ENCODE results near the gene CDC45. TPM values are rescaled to one million over a fixed set of nuclear protein-coding genes. Genes with fewer than 3 reads are reported as not detected.

CDC45 gene, protein sequence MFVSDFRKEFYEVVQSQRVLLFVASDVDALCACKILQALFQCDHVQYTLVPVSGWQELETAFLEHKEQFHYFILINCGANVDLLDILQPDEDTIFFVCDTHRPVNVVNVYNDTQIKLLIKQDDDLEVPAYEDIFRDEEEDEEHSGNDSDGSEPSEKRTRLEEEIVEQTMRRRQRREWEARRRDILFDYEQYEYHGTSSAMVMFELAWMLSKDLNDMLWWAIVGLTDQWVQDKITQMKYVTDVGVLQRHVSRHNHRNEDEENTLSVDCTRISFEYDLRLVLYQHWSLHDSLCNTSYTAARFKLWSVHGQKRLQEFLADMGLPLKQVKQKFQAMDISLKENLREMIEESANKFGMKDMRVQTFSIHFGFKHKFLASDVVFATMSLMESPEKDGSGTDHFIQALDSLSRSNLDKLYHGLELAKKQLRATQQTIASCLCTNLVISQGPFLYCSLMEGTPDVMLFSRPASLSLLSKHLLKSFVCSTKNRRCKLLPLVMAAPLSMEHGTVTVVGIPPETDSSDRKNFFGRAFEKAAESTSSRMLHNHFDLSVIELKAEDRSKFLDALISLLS
- total RNA-seq (2022; extraction: Qiagen RNA extraction; ENCODE audit: low read depth): 22.2 to 27.0 TPM (median 24.4 TPM) in 5 replicates

DNA sequence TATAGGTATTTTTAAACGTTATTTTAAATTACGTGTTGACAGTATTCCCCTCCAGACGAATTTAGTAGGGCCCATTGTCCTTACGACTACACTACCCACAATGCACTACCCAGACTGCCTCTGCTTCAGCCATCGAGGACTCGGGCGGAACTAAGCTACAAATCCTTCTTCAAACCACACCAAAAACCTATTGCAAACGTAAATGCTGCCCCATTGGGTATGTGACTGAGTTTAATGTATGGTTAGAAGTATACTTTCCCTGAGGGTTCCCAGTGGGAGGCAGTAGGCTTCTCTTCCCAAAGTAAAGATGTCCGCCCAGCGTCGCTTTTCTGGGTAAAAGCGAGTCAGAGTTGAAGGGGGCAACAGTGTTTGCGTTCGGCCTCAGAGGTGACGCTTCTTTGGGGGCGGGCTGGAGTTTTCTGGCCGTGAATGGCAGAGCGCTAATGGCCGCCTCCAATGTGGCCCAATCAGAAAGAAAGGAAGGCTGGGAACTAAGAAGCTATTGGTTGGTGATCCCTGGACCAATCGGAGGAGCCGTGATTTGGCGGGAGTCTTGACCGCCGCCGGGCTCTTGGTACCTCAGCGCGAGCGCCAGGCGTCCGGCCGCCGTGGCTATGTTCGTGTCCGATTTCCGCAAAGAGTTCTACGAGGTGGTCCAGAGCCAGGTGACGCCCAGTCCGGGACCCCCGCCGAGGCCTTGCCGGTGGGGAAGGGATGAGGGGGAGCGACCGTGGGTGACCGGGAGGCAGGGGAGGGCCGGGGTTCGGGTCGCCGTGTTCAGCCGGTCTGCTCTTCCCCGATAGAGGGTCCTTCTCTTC, at the start of gene CDC45:
CDC45 (plus strand) TSS at position 566 of the 818 bp plus-strand sequence; CDS start at position 615, 49 bp downstream.

DNA sequence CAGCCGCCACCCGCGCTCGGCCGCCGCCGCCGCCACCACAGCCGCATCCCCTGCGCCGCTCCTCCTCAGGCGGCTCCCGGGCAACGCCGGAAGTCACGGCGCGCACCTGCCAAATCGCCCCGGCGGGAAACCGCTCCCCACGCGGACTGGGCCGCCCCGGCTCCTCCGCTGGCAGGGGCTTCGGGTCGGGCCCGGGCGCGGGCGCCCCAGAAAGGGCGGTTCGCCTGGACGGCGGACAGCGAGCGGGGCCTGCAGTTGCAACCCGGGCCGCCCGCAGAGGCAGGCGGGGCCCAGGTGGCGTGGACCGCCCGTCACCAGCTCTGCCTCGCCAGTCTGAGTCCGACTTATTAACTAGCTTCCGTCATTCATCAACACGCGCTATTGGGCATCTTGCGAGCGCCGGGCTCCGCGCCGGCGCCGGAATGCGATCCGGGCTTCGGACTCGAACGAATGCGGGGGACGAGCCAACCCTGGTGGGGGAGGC, 48.0 kb upstream of the CDC45 start, which contains the start of gene HIRA:
HIRA (minus strand) TSS at position 85 of the 484 bp plus-strand sequence. CDS start 257 bp downstream, outside the sequence.

DNA sequence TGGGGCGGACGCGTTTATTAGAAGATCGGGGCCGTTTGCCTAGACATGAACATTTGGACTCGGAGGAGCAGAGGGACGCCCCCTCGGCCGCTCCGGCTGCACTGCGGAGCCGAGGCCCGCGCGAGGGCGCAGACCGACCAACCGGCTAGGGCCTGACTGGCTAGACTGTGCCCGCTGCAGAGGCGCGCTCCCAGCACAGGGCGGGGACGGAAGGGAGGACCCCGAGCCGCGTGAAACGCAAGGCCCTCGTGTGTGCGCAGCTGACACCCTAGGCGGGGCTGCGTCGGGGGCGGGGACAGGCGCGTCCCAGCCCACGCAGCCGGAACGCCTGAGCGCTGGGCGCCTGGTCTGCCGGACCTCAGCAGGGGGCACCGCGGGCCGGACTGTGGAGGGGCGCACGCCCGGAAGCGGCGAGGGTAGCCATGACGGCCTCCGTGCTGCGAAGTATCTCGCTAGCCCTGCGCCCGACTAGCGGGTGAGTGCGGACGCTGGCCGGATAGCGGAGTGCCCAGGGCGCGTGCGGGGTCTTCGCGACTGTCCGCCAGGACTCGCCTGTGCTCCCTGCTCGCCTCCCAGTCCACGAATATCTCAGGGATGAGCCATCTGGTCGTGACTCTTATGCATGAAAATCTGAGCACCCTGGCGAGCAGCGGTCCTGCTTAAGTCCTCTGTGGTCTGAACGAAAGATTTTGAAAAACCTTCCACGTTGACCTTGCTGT, 47.4 kb upstream of the CDC45 start, which contains the start of gene MRPL40:
MRPL40 (plus strand) TSS at position 413 of the 719 bp plus-strand sequence; CDS start at position 423, 10 bp downstream.

DNA sequence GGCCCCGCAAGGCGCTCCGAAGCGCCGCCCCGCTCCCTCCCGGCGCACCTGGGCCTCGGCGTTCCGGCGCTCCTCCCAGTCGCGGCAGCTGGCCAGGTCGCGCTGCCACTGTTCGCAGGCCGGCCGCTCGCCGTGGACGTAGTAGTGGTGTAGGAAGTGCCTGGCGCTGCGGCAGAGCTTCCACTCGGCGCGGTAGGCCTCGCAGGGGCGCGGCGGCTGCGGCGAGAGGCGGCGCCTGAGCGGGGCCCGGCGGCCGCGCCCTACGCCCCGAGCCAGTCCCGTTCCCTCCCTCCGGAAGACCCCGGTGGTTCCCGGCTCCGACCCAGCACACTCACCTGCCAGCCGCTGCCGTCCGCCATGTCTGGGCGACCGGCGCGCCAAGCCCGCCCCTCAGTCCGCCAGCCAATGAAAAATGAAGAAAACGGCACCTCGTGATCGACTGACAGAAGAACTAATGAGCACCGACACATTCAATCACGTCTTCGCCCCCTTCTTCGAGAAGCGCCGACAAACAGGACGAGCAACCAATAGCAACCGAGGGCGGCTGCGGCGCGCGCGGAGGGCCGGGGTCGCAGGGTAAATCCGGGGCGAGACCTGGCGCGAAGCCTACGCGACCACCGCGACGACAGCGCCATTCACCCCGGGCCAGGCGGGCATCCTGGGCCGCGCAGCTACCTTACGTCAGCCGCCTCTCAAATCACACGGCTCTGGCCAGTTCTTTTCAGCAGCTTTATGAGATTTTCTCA, 32.2 kb upstream of the CDC45 start, which contains the start of gene C22orf39:
C22orf39 (minus strand) TSS at position 382 of the 746 bp plus-strand sequence; CDS start at position 359, 23 bp downstream.

DNA sequence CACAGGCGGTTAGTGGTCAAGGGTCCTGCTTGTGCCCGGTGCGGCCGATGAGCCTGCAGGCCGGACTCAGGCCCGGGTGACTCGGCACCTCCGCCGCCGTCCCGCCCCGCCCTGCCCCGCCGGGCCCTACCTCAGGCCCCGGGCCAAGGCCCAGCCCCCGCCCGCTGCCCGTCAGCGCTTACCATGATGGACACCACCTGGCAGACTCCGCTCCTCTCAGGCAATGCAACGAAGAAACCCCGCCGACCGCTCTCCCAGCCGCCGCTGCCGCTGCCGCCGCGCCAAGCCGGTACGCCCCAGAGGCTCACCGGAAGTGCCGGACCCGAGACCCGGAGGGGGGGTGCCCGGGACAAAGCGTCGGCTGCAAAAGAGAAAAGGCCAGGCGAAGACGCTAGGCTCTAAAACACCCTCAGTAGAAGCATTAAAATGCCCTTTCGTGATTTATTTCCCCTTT, 792 bp upstream of the CDC45 start, which contains the start of gene UFD1:
UFD1 (minus strand) TSS at position 293 of the 454 bp plus-strand sequence; CDS start at position 185, 108 bp downstream.

DNA sequence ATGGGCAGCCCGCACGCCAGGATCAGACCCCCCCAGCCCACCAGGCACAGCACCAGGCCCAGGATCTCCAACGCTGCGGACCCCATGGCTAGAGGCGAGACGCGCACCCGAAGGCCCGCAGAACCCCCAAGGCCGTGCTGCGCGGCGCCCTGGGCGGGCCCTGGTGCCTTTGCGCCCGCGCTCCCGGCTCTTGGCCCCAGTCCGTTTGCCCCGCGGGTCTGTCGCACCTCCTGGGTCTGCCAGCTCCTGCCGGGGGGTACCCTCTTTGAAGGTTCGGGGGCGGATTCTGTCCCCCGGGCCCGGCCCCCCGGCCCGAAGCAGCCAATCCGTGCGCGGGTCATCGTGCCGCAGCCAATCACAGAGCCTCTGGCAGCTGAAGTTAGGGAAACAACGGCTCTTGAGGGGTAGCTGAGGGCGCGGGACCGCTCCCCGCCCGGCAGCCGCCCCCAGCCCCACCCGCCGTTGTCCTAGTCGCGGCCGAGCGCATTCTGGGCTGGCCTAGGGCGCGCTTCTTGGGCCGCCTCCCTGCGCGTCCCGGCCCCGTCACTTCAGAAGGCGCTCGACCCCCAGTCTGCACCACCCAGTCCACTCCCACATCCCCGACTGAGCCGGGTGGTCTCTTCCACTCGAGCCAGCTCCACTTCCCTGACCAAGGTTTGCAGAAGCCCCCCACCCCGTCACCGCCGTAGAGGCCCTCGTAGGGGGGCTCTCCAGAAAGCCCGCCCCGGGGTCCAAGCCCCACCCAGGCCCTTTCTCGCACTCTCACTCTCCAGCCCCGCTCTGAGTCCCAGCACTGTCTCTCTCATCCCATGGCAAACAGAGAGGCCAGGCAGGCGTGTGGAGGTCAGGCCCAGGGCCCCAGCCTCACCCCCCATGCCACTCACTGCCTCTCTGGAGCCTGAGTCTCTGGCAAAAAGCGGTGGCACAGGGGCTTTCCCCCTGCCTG, 44.7 kb downstream of the CDC45 start, which contains the start of gene CLDN5:
CLDN5 (minus strand) TSS at position 241 of the 946 bp plus-strand sequence; CDS start at position 86, 155 bp downstream.

Other genes with a start within 250 kb of the CDC45 start
- gene CLTCL1, start 188.2 kb upstream of the CDC45 start, total RNA-seq (2022; extraction: Qiagen RNA extraction; ENCODE audit: low read depth): 4.4 to 6.1 TPM (median 5.4 TPM) in 5 replicates
- gene HIRA, start 48.2 kb upstream of the CDC45 start, total RNA-seq (2022; extraction: Qiagen RNA extraction; ENCODE audit: low read depth): 19.9 to 25.3 TPM (median 23.5 TPM) in 5 replicates
- 41.7 to 53.4 TPM (median 46.4 TPM) in 5 replicates for gene MRPL40, start 47.4 kb upstream of the CDC45 start, total RNA-seq (2022; extraction: Qiagen RNA extraction; ENCODE audit: low read depth)
- 12.2 to 18.3 TPM (median 15.2 TPM) in 5 replicates for gene C22orf39, start 32.2 kb upstream of the CDC45 start, total RNA-seq (2022; extraction: Qiagen RNA extraction; ENCODE audit: low read depth)
- 91.2 to 104 TPM (median 96.8 TPM) in 5 replicates for gene UFD1, start 727 bp upstream of the CDC45 start, total RNA-seq (2022; extraction: Qiagen RNA extraction; ENCODE audit: low read depth)
- gene CLDN5, start 44.5 kb downstream of the CDC45 start, total RNA-seq (2022; extraction: Qiagen RNA extraction; ENCODE audit: low read depth): not detected in 5 replicates
- gene SEPTIN5, start 234.6 kb downstream of the CDC45 start, total RNA-seq (2022; extraction: Qiagen RNA extraction; ENCODE audit: low read depth): 6.9 to 10.4 TPM (median 8.8 TPM) in 5 replicates
- gene GP1BB, start 243.6 kb downstream of the CDC45 start, total RNA-seq (2022; extraction: Qiagen RNA extraction; ENCODE audit: low read depth): 0.47 to 2.0 TPM (median 1.5 TPM) in 5 replicates

All from A549 treated with ZK216348 at 1 μM for 4 hours (cell line).